Mesothelial cell of epicardium (in vitro differentiated cells): ENCODE data around the gene EDA. TPM values are rescaled to one million over a fixed set of nuclear protein-coding genes. Genes with fewer than 3 reads are reported as not detected.

Experiments used
- DNase-seq, 2 experiments: peaks; one replicate each; pipeline ENCODE4 v3.0.0; 2021; ENCODE audit warnings: low spot score in 2 of 2; ENCODE audit not compliant: unreplicated experiment in 2 of 2
- H3K27ac Mint-ChIP-seq: 2 replicates; pipeline ENCODE4 v1.8.0; 2021; ENCODE audit warnings: mixed read lengths
- H3K27me3 Mint-ChIP-seq: 2 replicates; pipeline ENCODE4 v1.8.0; 2021; ENCODE audit warnings: low read depth, mixed read lengths
- H3K36me3 Mint-ChIP-seq: 2 replicates; pipeline ENCODE4 v1.8.0; 2021; ENCODE audit warnings: mixed read lengths
- H3K4me1 Mint-ChIP-seq: 2 replicates; pipeline ENCODE4 v1.8.0; 2021; ENCODE audit warnings: mixed read lengths
- H3K4me3 Mint-ChIP-seq: 2 replicates; pipeline ENCODE4 v1.8.0; 2021; ENCODE audit warnings: mild to moderate bottlenecking, moderate library complexity, mixed read lengths
- H3K9me3 Mint-ChIP-seq: 2 replicates; pipeline ENCODE4 v1.8.0; 2021; ENCODE audit warnings: mixed read lengths
- CTCF ChIP-seq: fragments of 200-600 bp; sonication (generic); IDR thresholded peaks from one replicate; pipeline ENCODE4 v1.5.0; 2021; ENCODE audit warnings: antibody characterized with exemption; ENCODE audit not compliant: unreplicated experiment
- total RNA-seq: library from RNA; stranded (reverse); gene quantifications from 3 replicates; pipeline ENCODE4 v1.2.1, GENCODE V29; 2021

EDA gene
- total RNA-seq, 1 donor from 2014 or later: 9.2 TPM

GRCh38 chrX:69968950-69969349 lies 353.0 kb downstream of the EDA start:
- no peaks in the 10 kb centered on the region for H3K27me3 Mint-ChIP-seq
- DNase-seq: no peak
- no peak overlapping the region for H3K27ac Mint-ChIP-seq
- H3K36me3 Mint-ChIP-seq: no peaks in the 10 kb centered on the region
- H3K4me1 Mint-ChIP-seq: no peaks in the 10 kb centered on the region
- TF ChIP-seq CTCF: no peak
- H3K9me3 Mint-ChIP-seq: peaks cover 22% of the 10 kb centered on the region
- no peak overlapping the region for H3K4me3 Mint-ChIP-seq

DNA sequence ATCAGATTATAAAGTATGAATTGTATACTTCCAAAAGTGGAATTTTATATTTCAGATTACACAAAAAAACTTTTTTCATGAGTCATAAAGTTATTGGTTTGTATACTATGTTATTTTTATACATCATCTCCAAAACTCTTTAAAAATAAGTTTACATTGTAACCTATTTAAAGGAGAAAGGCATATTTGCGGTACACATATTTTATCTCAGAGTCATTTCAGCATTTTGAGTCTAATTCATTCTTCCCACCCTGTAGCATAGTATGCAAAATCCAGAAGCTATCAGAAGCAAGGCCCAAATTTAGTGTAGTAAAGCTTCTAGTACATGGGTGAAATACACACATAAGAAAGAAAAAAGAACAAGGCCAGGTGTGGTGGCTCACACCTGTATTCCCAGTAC lies 353.5 kb downstream of the EDA start:
- no peak for TF ChIP-seq CTCF
- Mint-ChIP-seq H3K4me3 (no peak overlapping the region), H3K36me3 (no peaks in the 10 kb centered on the region), H3K4me1 (no peaks in the 10 kb centered on the region), H3K27ac (no peak overlapping the region), H3K9me3 (peaks cover 24% of the 10 kb centered on the region), H3K27me3 (no peaks in the 10 kb centered on the region)
- no peak for DNase-seq

GRCh38 chrX:69987691-69988090 lies 371.8 kb downstream of the EDA start:
- Mint-ChIP-seq H3K4me3 (no peak overlapping the region), H3K36me3 (no peaks in the 10 kb centered on the region), H3K9me3 (peaks cover 3% of the 10 kb centered on the region), H3K27me3 (no peaks in the 10 kb centered on the region), H3K27ac (no peak overlapping the region), H3K4me1 (no peaks in the 10 kb centered on the region)
- TF ChIP-seq CTCF: no peak
- DNase-seq: no peak

DNA sequence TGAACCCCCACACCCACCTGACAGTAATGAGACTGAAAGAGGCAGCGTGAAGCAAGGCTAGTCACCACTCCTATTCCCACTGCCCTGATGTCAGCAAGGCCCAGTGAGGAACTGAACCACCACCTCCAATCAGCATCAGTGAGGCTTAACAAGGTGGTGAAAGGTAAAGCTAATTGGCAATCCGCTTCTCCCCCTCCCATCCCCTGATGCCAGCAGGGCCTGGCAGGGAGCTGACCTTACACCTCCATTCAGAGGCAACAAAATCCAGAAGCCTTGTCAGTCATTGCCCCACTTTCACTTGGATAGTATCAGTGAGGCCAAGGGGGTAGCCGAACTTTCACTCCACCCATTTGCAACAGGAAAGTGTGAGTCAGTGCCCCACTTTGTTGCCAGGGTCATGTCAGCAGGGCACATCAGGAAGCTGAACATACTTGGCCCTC lies 373.1 kb downstream of the EDA start:
- H3K4me3 Mint-ChIP-seq: no peak overlapping the region
- no peaks in the 10 kb centered on the region for H3K27me3 Mint-ChIP-seq

GRCh38 chrX:69991685-69992084 lies 375.8 kb downstream of the EDA start:
- H3K27me3 Mint-ChIP-seq: no peaks in the 10 kb centered on the region
- no peak for TF ChIP-seq CTCF
- DNase-seq: no peak
- no peaks in the 10 kb centered on the region for H3K36me3 Mint-ChIP-seq
- no peak overlapping the region for H3K27ac Mint-ChIP-seq
- H3K9me3 Mint-ChIP-seq: peaks cover 19% of the 10 kb centered on the region
- no peak overlapping the region for H3K4me3 Mint-ChIP-seq
- H3K4me1 Mint-ChIP-seq: no peaks in the 10 kb centered on the region

More for the DNA sequence above, 373.1 kb downstream of the EDA start:
- H3K36me3 Mint-ChIP-seq: no peaks in the 10 kb centered on the region
- DNase-seq: no peak
- H3K27ac Mint-ChIP-seq: no peak overlapping the region
- H3K4me1 Mint-ChIP-seq: no peaks in the 10 kb centered on the region
- no peak for TF ChIP-seq CTCF
- H3K9me3 Mint-ChIP-seq: peaks cover 5% of the 10 kb centered on the region

DNA sequence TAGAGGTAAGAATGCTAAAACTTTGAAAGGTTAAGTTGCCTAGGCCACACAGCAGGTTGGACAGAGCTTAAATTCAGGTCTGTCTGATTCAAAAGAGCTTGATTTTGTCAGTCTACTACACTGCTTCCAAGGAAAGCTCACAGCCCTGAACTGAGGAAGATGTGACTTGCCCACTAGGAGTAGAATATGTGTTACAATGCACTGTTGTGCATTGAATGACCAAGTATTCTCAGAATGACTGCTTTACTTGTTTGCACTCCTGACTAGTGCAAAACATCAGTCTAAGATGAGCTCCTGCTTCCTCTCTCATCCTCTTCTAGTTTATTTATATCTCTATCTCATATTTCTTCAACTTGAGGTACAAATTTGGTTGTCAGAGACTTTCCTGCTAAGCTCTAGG lies 377.6 kb downstream of the EDA start:
- no peak for DNase-seq

More for the DNA sequence above, 377.6 kb downstream of the EDA start:
- no peak overlapping the region for H3K4me3 Mint-ChIP-seq
- H3K9me3 Mint-ChIP-seq: peaks cover 31% of the 10 kb centered on the region
- no peaks in the 10 kb centered on the region for H3K4me1 Mint-ChIP-seq
- H3K36me3 Mint-ChIP-seq: no peaks in the 10 kb centered on the region
- no peaks in the 10 kb centered on the region for H3K27me3 Mint-ChIP-seq
- TF ChIP-seq CTCF: no peak
- H3K27ac Mint-ChIP-seq: no peak overlapping the region
